ENCODE data around the gene OPTC. TPM values are rescaled to one million over a fixed set of nuclear protein-coding genes. Genes with fewer than 3 reads are reported as not detected.

OPTC gene
- total and polyA plus RNA-seq, 2 of the 13 experiments (the other 11 are each of a cell fraction or from before 2014, with no cell fraction given) = not detected

DNA sequence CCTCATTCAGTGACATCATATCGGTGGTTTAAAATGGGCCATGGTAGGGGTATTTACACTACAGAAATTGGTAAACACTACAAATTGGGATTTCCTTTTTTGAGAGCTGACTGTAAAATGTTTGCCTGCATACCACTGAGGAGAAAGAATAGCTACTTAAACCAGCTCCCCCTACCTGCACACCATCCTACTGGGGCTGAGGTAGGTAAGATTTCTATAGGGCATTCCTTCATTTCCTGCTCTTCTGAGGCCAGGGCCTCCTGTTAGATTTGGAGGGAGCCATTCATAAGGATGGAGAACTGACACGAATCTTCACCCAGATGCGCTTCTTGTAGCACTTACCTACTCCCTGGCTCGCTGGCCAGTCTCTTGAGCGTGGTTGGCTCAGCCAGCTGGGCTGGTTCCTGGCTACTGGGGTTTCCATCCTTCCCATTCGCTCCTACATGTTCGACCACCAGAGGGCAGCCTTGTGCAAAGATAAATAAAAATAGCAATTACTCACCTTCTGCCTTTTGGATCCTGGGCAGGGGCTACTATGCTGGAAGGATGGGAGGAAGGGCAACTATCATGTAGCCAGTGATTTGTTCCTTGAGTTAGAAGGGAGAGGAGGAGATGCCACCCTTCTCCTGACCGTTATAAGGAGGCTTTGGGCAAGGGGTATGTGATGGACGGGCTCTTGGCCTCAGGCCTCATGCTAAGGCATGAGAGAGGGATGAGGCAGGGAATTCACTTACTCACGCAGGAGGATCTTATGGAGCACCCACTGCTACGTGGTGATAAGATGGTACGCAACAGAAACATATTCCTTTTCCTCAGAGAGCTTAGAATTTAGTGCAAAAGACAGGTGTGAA, 10.7 kb downstream of the OPTC start (continued):
- TF ChIP-seq, protein P1, sequence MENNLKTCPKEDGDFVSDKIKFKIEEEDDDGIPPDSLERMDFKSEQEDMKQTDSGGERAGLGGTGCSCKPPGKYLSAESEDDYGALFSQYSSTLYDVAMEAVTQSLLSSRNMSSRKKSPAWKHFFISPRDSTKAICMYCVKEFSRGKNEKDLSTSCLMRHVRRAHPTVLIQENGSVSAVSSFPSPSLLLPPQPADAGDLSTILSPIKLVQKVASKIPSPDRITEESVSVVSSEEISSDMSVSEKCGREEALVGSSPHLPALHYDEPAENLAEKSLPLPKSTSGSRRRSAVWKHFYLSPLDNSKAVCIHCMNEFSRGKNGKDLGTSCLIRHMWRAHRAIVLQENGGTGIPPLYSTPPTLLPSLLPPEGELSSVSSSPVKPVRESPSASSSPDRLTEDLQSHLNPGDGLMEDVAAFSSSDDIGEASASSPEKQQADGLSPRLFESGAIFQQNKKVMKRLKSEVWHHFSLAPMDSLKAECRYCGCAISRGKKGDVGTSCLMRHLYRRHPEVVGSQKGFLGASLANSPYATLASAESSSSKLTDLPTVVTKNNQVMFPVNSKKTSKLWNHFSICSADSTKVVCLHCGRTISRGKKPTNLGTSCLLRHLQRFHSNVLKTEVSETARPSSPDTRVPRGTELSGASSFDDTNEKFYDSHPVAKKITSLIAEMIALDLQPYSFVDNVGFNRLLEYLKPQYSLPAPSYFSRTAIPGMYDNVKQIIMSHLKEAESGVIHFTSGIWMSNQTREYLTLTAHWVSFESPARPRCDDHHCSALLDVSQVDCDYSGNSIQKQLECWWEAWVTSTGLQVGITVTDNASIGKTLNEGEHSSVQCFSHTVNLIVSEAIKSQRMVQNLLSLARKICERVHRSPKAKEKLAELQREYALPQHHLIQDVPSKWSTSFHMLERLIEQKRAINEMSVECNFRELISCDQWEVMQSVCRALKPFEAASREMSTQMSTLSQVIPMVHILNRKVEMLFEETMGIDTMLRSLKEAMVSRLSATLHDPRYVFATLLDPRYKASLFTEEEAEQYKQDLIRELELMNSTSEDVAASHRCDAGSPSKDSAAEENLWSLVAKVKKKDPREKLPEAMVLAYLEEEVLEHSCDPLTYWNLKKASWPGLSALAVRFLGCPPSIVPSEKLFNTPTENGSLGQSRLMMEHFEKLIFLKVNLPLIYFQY (CRISPR knock-in tag; IDR thresholded peaks at IDR 0.05; ENCODE audit: borderline replicate concordance) = no peak

DNA sequence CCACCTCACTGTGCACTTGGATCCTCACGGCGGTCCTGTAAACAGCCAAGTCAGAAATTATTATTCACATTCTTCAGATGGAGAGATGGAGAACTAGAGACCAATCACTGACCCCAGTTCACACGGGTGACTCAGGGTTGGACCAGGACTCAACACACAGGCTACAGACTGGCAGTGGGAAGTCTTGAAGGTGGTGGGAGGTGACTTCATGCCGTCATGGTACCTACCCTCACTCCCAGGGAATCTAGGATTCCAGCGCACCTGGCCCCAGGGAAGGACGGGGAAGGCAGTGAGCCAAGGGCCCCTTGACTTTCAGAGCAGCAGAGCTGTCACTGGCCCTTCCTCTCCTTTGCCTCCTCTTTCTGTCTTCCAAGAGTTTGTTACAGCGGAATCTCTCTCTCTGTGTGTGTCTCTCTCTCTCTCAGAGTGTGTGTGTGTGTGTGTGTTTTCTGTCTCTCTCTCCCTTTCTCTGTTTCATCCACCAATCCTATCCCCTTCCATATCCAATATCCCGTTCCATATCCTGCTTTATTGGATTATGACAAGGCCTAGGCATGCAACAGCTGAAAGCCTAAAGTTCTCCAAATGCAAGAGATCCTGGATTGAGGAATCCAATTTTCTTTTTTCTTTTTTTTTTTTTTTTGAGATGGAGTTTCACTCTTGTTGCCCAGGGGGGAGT, 11.7 kb downstream of the OPTC start:
- DNase-seq (ENCODE audit: low spot score) (no peak), ATAC-seq (no peak), FAIRE-seq (no peak)
- H3K36me3 ChIP-seq (replicated peaks in 1 of 2; ENCODE audit: control insufficient read depth in 1 of 2, insufficient read depth in 2 of 2, low read length in 2 of 2) = no peaks in the 10 kb centered on the region
- WGBS (ENCODE audit: low lambda C conversion rate) = 33% methylated on average over 4 of the region's 8 CpGs
- no peak overlapping the region for H3K4me3 ChIP-seq (replicated peaks in 1 of 3; ENCODE audit: insufficient read depth in 1 of 3, low read depth in 2 of 3, low read length in 3 of 3)
- intact Hi-C loops (cut with micrococcal nuclease; ENCODE audit: unreplicated experiment) (no loop called here), in situ Hi-C loops (cut with HindIII; ENCODE audit: extremely low pct_ligation_motif_present, low pct_unique_long_range_greater_than_20kb) (no loop called here)
- no peaks in the 10 kb centered on the region for H3K9me3 ChIP-seq (ENCODE audit: low read length)
- H3K9ac ChIP-seq (ENCODE audit: insufficient read depth, low read depth, low read length) = no peak overlapping the region
- H2AFZ ChIP-seq (ENCODE audit: low read length) = no peak overlapping the region
- no peaks in the 10 kb centered on the region for H3K79me2 ChIP-seq (ENCODE audit: insufficient read depth, low read length)
- H3K4me2 ChIP-seq (ENCODE audit: low read depth, low read length) = no peak overlapping the region
- H3K27me3 ChIP-seq (ENCODE audit: control insufficient read depth in 1 of 2, insufficient read depth in 2 of 2, low read length in 2 of 2) = 0 out of 5 replicates have a peak, but pooled peaks cover 0 to 2% of the 10 kb centered on the region in 2 experiments
- ChIA-PET POLR2A (no interaction called here), CTCF (ENCODE audit: low intra/inter-chr PET ratio, low total read pairs) (interaction anchor here (2.4 kb wide), 1 partner anchor 196 kb away, joined by 42 read pairs; no protein-coding TSS in a partner anchor)
- no peaks in the 10 kb centered on the region; the same call in 1 of the 2 replicates for H4K20me1 ChIP-seq (ENCODE audit: insufficient read depth, low read length)
- no TSS peak for BruUV-seq (replicated peaks)
- no peak overlapping the region for H3K27ac ChIP-seq (ENCODE audit: extremely low read length, insufficient read depth, low read length)
- H3K4me1 ChIP-seq (ENCODE audit: insufficient read depth, low read length) = peaks cover 13% of the 10 kb centered on the region
- TF ChIP-seq, protein P2, sequence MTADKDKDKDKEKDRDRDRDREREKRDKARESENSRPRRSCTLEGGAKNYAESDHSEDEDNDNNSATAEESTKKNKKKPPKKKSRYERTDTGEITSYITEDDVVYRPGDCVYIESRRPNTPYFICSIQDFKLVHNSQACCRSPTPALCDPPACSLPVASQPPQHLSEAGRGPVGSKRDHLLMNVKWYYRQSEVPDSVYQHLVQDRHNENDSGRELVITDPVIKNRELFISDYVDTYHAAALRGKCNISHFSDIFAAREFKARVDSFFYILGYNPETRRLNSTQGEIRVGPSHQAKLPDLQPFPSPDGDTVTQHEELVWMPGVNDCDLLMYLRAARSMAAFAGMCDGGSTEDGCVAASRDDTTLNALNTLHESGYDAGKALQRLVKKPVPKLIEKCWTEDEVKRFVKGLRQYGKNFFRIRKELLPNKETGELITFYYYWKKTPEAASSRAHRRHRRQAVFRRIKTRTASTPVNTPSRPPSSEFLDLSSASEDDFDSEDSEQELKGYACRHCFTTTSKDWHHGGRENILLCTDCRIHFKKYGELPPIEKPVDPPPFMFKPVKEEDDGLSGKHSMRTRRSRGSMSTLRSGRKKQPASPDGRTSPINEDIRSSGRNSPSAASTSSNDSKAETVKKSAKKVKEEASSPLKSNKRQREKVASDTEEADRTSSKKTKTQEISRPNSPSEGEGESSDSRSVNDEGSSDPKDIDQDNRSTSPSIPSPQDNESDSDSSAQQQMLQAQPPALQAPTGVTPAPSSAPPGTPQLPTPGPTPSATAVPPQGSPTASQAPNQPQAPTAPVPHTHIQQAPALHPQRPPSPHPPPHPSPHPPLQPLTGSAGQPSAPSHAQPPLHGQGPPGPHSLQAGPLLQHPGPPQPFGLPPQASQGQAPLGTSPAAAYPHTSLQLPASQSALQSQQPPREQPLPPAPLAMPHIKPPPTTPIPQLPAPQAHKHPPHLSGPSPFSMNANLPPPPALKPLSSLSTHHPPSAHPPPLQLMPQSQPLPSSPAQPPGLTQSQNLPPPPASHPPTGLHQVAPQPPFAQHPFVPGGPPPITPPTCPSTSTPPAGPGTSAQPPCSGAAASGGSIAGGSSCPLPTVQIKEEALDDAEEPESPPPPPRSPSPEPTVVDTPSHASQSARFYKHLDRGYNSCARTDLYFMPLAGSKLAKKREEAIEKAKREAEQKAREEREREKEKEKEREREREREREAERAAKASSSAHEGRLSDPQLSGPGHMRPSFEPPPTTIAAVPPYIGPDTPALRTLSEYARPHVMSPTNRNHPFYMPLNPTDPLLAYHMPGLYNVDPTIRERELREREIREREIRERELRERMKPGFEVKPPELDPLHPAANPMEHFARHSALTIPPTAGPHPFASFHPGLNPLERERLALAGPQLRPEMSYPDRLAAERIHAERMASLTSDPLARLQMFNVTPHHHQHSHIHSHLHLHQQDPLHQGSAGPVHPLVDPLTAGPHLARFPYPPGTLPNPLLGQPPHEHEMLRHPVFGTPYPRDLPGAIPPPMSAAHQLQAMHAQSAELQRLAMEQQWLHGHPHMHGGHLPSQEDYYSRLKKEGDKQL (CRISPR knock-in tag; IDR thresholded peaks at IDR 0.05; ENCODE audit: low read depth) = no peak
- no peak for TF ChIP-seq FOSL1 (CRISPR knock-in tag; IDR thresholded peaks at IDR 0.05; ENCODE audit: borderline replicate concordance)

All from HepG2 (cell line).